Measurements from ENCODE around the gene BIN1. TPM values are rescaled to one million over a fixed set of nuclear protein-coding genes. Genes with fewer than 3 reads are reported as not detected.

Gene BIN1
- total RNA-seq, 1 experiment from 2014 or later, result 87.5 TPM

DNA sequence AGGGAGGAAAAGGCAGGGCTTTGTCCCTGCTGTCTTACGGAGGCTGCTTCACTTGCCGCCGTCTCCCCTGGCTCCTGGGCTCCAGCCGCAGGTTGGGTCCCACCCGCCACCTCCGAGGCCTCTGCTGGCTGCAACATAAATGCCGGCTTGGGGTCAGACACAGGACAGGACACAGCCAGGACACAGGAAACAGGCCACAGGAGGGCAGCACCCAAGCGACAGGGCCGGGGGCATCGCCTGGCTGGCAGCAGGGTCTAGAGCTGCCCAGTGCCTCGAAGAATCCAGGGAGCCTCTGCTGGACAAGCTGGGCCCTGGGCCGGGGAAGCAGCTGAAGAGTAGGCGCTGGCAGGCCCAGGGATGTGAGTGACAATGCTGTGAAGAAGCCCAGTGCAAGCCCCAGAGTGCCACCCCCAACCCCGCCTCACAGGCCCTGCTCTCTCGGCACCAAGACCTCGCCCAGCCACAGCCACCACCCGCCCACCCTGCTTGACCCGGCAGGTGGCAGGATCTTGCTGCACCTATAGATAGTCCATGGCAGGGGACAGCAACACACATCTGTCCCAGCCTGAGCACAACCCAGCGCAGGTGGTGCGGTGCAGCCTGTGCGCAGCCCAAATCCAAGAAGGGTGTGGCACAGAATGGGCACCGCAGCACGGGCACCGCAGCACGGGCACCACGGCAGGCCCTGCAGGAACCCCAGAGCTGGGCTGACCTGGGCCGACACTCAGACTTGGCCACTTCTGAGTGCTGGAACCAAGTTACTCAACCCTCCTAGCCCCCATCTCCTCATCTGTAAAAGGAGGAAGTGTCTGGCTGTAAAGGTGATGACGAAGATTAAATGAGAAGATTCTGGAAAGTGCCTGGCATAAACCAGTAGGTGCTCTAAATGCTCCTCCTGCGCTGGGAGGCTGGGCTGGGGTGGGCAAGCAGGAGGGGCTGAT is 55.6 kb downstream of the BIN1 start:
- Histone ChIP-seq H3K9me2 (ENCODE audit: insufficient read depth) (no peaks in the 10 kb centered on the region), H4K20me1 (ENCODE audit: insufficient read depth) (0 out of 2 replicates have a peak, but pooled peaks cover 3% of the 10 kb centered on the region), H3K4me3 (no peak overlapping the region), H3K27me3 (ENCODE audit: insufficient read depth, low read depth) (no peaks in the 10 kb centered on the region), H3K36me3 (ENCODE audit: low read depth) (0 out of 2 replicates have a peak, but pooled peaks cover 4% of the 10 kb centered on the region), H3K27ac (no peak overlapping the region), H3F3A (ENCODE audit: insufficient read depth, low read depth) (peaks cover 6% of the 10 kb centered on the region), H3K79me2 (ENCODE audit: low read depth) (no peaks in the 10 kb centered on the region), H3K4me2 (no peak overlapping the region), H2AFZ (no peak overlapping the region), H3K4me1 (replicated peaks; ENCODE audit: insufficient read depth) (no peaks in the 10 kb centered on the region), H3K9me3 (ENCODE audit: insufficient read depth, low read depth) (no peaks in the 10 kb centered on the region)
- intact Hi-C loops (cut with micrococcal nuclease; ENCODE audit: unreplicated experiment), result loop anchor here (5.0 kb wide), 1 partner anchor 431 kb away; no protein-coding TSS in a partner anchor
- no peak for DNase-seq
- POLR2A ChIA-PET (ENCODE audit: unreplicated experiment), result no interaction called here
- TF ChIP-seq, protein P1, sequence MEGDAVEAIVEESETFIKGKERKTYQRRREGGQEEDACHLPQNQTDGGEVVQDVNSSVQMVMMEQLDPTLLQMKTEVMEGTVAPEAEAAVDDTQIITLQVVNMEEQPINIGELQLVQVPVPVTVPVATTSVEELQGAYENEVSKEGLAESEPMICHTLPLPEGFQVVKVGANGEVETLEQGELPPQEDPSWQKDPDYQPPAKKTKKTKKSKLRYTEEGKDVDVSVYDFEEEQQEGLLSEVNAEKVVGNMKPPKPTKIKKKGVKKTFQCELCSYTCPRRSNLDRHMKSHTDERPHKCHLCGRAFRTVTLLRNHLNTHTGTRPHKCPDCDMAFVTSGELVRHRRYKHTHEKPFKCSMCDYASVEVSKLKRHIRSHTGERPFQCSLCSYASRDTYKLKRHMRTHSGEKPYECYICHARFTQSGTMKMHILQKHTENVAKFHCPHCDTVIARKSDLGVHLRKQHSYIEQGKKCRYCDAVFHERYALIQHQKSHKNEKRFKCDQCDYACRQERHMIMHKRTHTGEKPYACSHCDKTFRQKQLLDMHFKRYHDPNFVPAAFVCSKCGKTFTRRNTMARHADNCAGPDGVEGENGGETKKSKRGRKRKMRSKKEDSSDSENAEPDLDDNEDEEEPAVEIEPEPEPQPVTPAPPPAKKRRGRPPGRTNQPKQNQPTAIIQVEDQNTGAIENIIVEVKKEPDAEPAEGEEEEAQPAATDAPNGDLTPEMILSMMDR (conservative IDR thresholded peaks at IDR 0.05), result no peak; the same call in 1 of the 2 replicates
- no peak for TF ChIP-seq EZH2 (IDR thresholded peaks at IDR 0.05; ENCODE audit: low read depth)
- CTCF ChIA-PET, result no interaction called here
- no TSS peak for BruUV-seq (replicated peaks)

DNA sequence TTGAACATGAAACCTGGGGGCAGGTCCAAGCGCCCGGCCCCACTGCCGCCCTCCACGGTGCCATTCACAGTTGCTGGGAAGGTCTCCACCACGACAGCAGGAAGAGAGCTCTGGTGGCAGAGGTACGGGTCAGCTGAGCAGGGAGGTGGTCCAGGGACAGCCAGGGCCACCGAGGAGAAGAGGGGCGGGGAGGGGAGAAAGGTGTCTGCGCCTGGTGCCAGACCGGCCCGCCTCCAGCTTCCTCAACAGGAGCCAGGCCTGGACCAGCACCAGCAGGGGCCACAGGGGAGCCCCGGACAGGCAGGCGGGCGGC is 56.2 kb downstream of the BIN1 start:
- Histone ChIP-seq H3K27me3 (ENCODE audit: insufficient read depth, low read depth) (no peaks in the 10 kb centered on the region), H3F3A (ENCODE audit: insufficient read depth, low read depth) (peaks cover 6% of the 10 kb centered on the region), H3K9me2 (ENCODE audit: insufficient read depth) (no peaks in the 10 kb centered on the region), H3K27ac (no peak overlapping the region), H3K4me3 (no peak overlapping the region), H3K4me2 (no peak overlapping the region), H3K4me1 (replicated peaks; ENCODE audit: insufficient read depth) (no peaks in the 10 kb centered on the region), H3K9me3 (ENCODE audit: insufficient read depth, low read depth) (no peaks in the 10 kb centered on the region), H4K20me1 (ENCODE audit: insufficient read depth) (0 out of 2 replicates have a peak, but pooled peaks cover 3% of the 10 kb centered on the region), H3K36me3 (ENCODE audit: low read depth) (0 out of 2 replicates have a peak, but pooled peaks cover 4% of the 10 kb centered on the region), H2AFZ (no peak overlapping the region), H3K79me2 (ENCODE audit: low read depth) (no peaks in the 10 kb centered on the region)
- POLR2A ChIA-PET (ENCODE audit: unreplicated experiment), result no interaction called here
- BruUV-seq (replicated peaks), result no TSS peak
- no peak for TF ChIP-seq EZH2 (IDR thresholded peaks at IDR 0.05; ENCODE audit: low read depth)
- TF ChIP-seq, protein P1 (conservative IDR thresholded peaks at IDR 0.05), result no peak
- no peak for DNase-seq
- intact Hi-C loops (cut with micrococcal nuclease; ENCODE audit: unreplicated experiment), result loop anchor here (5.0 kb wide), 1 partner anchor 432 kb away; no protein-coding TSS in a partner anchor
- CTCF ChIA-PET, result interaction anchor here (0.6 kb wide), 2 partner anchors 261 to 383 kb away, joined by 3 to 4 read pairs; no protein-coding TSS in a partner anchor

DNA sequence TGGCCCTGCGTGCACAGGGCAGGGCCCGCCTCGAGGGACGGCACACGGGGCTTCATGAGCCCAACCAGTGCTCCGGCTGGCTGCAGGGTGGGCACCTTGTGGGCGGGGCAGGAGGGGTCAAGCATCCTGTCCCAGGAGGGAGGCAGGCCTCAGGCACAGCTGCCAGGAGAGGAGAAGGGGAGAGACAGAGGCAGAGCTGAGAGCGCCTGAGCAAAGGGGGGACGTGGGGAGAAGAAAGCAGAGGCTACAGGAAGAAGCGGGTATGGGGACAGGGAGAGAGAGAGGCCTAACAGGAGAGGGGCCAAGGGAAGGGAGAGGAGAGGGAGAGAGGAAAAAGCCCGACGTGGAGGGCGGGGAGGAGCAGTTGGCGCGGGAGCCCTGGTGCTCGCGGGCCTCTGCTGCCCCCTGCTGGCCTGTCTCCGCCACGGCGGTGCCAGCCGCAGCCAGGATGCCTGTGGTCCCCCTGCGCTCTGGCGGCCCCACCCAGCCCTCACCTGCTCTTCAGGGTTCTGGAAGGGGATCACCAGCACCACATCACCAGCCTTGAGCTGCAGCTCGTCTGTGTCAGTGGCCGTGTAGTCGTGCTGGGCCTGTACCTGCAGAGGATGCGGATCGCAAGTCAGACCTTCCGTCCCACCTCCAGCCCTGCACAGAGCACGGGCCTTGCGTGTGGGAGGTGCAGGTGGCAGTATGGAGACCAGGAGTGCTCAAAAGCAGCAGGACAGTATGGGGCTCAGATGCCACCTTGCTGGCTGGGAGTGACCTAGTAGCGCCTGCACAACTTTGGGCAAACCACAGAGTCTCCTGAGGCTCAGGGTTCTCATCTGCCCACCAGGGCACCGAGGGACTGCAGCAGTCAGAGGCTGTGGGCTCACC is 56.8 kb downstream of the BIN1 start:
- intact Hi-C loops (cut with micrococcal nuclease; ENCODE audit: unreplicated experiment), result loop anchor here (5.0 kb wide), 1 partner anchor 432 kb away; no protein-coding TSS in a partner anchor
- no peaks in the 10 kb centered on the region for H3K27me3 ChIP-seq (ENCODE audit: insufficient read depth, low read depth)
- no peaks in the 10 kb centered on the region for H3K9me3 ChIP-seq (ENCODE audit: insufficient read depth, low read depth)
- no peak overlapping the region for H2AFZ ChIP-seq
- H3K4me3 ChIP-seq, result no peak overlapping the region
- ChIA-PET POLR2A (ENCODE audit: unreplicated experiment) (no interaction called here), CTCF (interaction anchor here (0.6 kb wide), 3 partner anchors 262 to 805 kb away, joined by 3 to 9 read pairs (median 4); no protein-coding TSS in a partner anchor)
- H3K4me1 ChIP-seq (replicated peaks; ENCODE audit: insufficient read depth), result no peaks in the 10 kb centered on the region
- no peaks in the 10 kb centered on the region for H3K9me2 ChIP-seq (ENCODE audit: insufficient read depth)
- BruUV-seq (replicated peaks), result no TSS peak
- H3K4me2 ChIP-seq, result no peak overlapping the region
- TF ChIP-seq EZH2 (IDR thresholded peaks at IDR 0.05; ENCODE audit: low read depth), result no peak
- TF ChIP-seq, protein P1 (conservative IDR thresholded peaks at IDR 0.05), result peak; percentile 99
- H4K20me1 ChIP-seq (ENCODE audit: insufficient read depth), result 0 out of 2 replicates have a peak, but pooled peaks cover 3% of the 10 kb centered on the region
- H3K36me3 ChIP-seq (ENCODE audit: low read depth), result 0 out of 2 replicates have a peak, but pooled peaks cover 4% of the 10 kb centered on the region
- DNase-seq, result peak in 1 of 2 experiments; percentile 65
- no peaks in the 10 kb centered on the region for H3K79me2 ChIP-seq (ENCODE audit: low read depth)
- H3K27ac ChIP-seq, result no peak overlapping the region
- peaks cover 6% of the 10 kb centered on the region for H3F3A ChIP-seq (ENCODE audit: insufficient read depth, low read depth)

Data from PC-9 (cell line).